MCF 10A (cell line): Measurements from ENCODE around the gene ABCC6. TPM values are rescaled to one million over a fixed set of nuclear protein-coding genes. Genes with fewer than 3 reads are reported as not detected.

ENCODE experiments used
- BruUV-seq: library from RNA; stranded (reverse); fragments of 400-500 nt; replicated peaks from 2 replicates; lab custom pipeline; 2021; lab: Mats Ljungman, UMichigan
- CTCF ChIA-PET: fragments of 300-600 bp; sonication (Branson Sonifier 250); formaldehyde crosslinking; extraction: SDS; loops from one replicate; lab custom pipeline; 2021; ENCODE audit warnings: antibody characterized with exemption, inconsistent platforms; lab: Yijun Ruan, JAX
- POLR2A ChIA-PET: fragments of 300-600, 350-650 bp; sonication (Branson Sonifier 250); formaldehyde crosslinking; extraction: SDS; loops from one replicate; lab custom pipeline; 2020; ENCODE audit warnings: antibody characterized with exemption, inconsistent platforms; lab: Yijun Ruan, JAX
- DNase-seq: peaks from one replicate; pipeline ENCODE4 v3.0.0-alpha.2; 2018; ENCODE audit not compliant: unreplicated experiment
- H3K27ac Mint-ChIP-seq: one replicate; pipeline ENCODE4 v1.8.0; 2022; ENCODE audit warnings: mild to moderate bottlenecking, low read depth, mixed read lengths; ENCODE audit not compliant: unreplicated experiment
- H3K27me3 Mint-ChIP-seq: one replicate; pipeline ENCODE4 v1.8.0; 2022; ENCODE audit warnings: mixed read lengths; ENCODE audit not compliant: insufficient read depth, unreplicated experiment
- H3K36me3 Mint-ChIP-seq: one replicate; pipeline ENCODE4 v1.8.0; 2022; ENCODE audit warnings: mild to moderate bottlenecking, moderate library complexity, mixed read lengths; ENCODE audit not compliant: insufficient read depth, unreplicated experiment
- H3K4me1 Mint-ChIP-seq: one replicate; pipeline ENCODE4 v1.8.0; 2022; ENCODE audit warnings: mixed read lengths; ENCODE audit not compliant: insufficient read depth, unreplicated experiment
- H3K4me3 Mint-ChIP-seq: one replicate; pipeline ENCODE4 v1.8.0; 2022; ENCODE audit warnings: mild to moderate bottlenecking, moderate library complexity, mixed read lengths; ENCODE audit not compliant: unreplicated experiment
- H3K9me3 Mint-ChIP-seq: one replicate; pipeline ENCODE4 v1.8.0; 2022; ENCODE audit warnings: mixed read lengths; ENCODE audit not compliant: unreplicated experiment
- CTCF ChIP-seq: fragments of 200-600 bp; IDR thresholded peaks from one replicate; pipeline ENCODE4 v1.8.0; 2022; ENCODE audit warnings: antibody characterized with exemption, mild to moderate bottlenecking; ENCODE audit not compliant: unreplicated experiment
- intact Hi-C: fragments of 100-400 bp; cut with micrococcal nuclease; formaldehyde crosslinking; loops from 2 replicates; pipeline ENCODE4 v1.14.1; 2022
- total RNA-seq: library from RNA; stranded (reverse); gene quantifications from 2 replicates; pipeline ENCODE4 v1.2.3, GENCODE V29; 2022

Gene ABCC6
- total RNA-seq, 1 experiment from 2014 or later: not detected

- Mint-ChIP-seq H3K4me3 (no peak overlapping the region), H3K4me1 (no peaks in the 10 kb centered on the region), H3K9me3 (peaks cover 14% of the 10 kb centered on the region), H3K36me3 (peaks cover 72% of the 10 kb centered on the region), H3K27ac (no peak overlapping the region), H3K27me3 (no peaks in the 10 kb centered on the region)
- ChIA-PET CTCF (interaction anchor here (0.5 to 4.9 kb wide), 4 partner anchors 71 to 1085 kb away, joined by 3 to 23 read pairs (median 3); no protein-coding TSS in a partner anchor), POLR2A (no interaction called here)
- BruUV-seq: no TSS peak
- TF ChIP-seq CTCF: no peak
- no peak for DNase-seq
- intact Hi-C loops: no loop called here
These were observed 98.9 kb downstream of the ABCC6 start for GRCh38 chr16:16124438-16124837.

- peaks cover 73% of the 10 kb centered on the region for H3K36me3 Mint-ChIP-seq
- ChIA-PET CTCF (interaction anchor here (1.3 to 4.9 kb wide), 2 partner anchors 247 to 300 kb away, joined by 6 to 23 read pairs; no protein-coding TSS in a partner anchor), POLR2A (interaction anchor here (1.0 kb wide), 1 partner anchor 9 kb away, joined by 3 read pairs; no protein-coding TSS in a partner anchor)
- H3K27me3 Mint-ChIP-seq: no peaks in the 10 kb centered on the region
- H3K4me3 Mint-ChIP-seq: no peak overlapping the region
- no TSS peak for BruUV-seq
- intact Hi-C loops: no loop called here
- DNase-seq: no peak
- H3K4me1 Mint-ChIP-seq: no peaks in the 10 kb centered on the region
- TF ChIP-seq CTCF: no peak
- H3K27ac Mint-ChIP-seq: no peak overlapping the region
- peaks cover 14% of the 10 kb centered on the region for H3K9me3 Mint-ChIP-seq
These were observed 101.0 kb downstream of the ABCC6 start for GRCh38 chr16:16122264-16122663.

- H3K36me3 Mint-ChIP-seq: peaks cover 75% of the 10 kb centered on the region
- no TSS peak for BruUV-seq
- H3K4me3 Mint-ChIP-seq: no peak overlapping the region
- no peak for TF ChIP-seq CTCF
- ChIA-PET POLR2A (interaction anchor here (1.2 kb wide), 1 partner anchor 241 kb away, joined by 3 read pairs; no protein-coding TSS in a partner anchor), CTCF (interaction anchor here (0.6 to 4.9 kb wide), 5 partner anchors 63 to 441 kb away, joined by 3 to 23 read pairs (median 3); no protein-coding TSS in a partner anchor)
- H3K27me3 Mint-ChIP-seq: no peaks in the 10 kb centered on the region
- DNase-seq: no peak
- H3K9me3 Mint-ChIP-seq: peaks cover 14% of the 10 kb centered on the region
- no peaks in the 10 kb centered on the region for H3K4me1 Mint-ChIP-seq
- intact Hi-C loops: no loop called here
- H3K27ac Mint-ChIP-seq: no peak overlapping the region
These were observed 102.0 kb downstream of the ABCC6 start for GRCh38 chr16:16121185-16121727.

- ChIA-PET POLR2A (interaction anchor here (1.2 kb wide), 1 partner anchor 241 kb away, joined by 3 read pairs; no protein-coding TSS in a partner anchor), CTCF (interaction anchor here (0.7 to 1.7 kb wide), 6 partner anchors 8 to 441 kb away, joined by 3 to 9 read pairs (median 3); no protein-coding TSS in a partner anchor)
- peaks cover 14% of the 10 kb centered on the region for H3K9me3 Mint-ChIP-seq
- intact Hi-C loops: no loop called here
- H3K4me3 Mint-ChIP-seq: no peak overlapping the region
- BruUV-seq: no TSS peak
- H3K27me3 Mint-ChIP-seq: no peaks in the 10 kb centered on the region
- no peak overlapping the region for H3K27ac Mint-ChIP-seq
- no peak for DNase-seq
- TF ChIP-seq CTCF: no peak
- H3K36me3 Mint-ChIP-seq: peaks cover 75% of the 10 kb centered on the region
- no peaks in the 10 kb centered on the region for H3K4me1 Mint-ChIP-seq
These were observed 102.7 kb downstream of the ABCC6 start for GRCh38 chr16:16120382-16121184.
